Uterus (tissue), 4 donors: ENCODE results near the gene SMR3B. TPM values are rescaled to one million over a fixed set of nuclear protein-coding genes. Genes with fewer than 3 reads are reported as not detected.

ENCODE experiments used
- DNase-seq, 2 donors: peaks; one replicate each; pipeline ENCODE4 v3.0.0-alpha.2; 2019 to 2020
- H3K27ac ChIP-seq, 2 donors: fragments of 200-600 bp; sonication (generic); 1 replicate in 1 of 2; 2 replicates in 1 of 2; pipeline ENCODE4 v1.5.1; 2016 to 2018
- H3K27me3 ChIP-seq, 2 donors: fragments of 200-600 bp; sonication (generic); one replicate each; pipeline ENCODE4 v1.5.1; 2018 to 2019; ENCODE audit warnings: control low read depth in 1 of 2
- H3K36me3 ChIP-seq, 2 donors: fragments of 200-600 bp; sonication (generic); one replicate each; pipeline ENCODE4 v1.5.1; 2019; ENCODE audit warnings: control low read depth in 1 of 2
- H3K4me1 ChIP-seq, 2 donors: fragments of 200-600 bp; sonication (generic); one replicate each; pipeline ENCODE4 v1.5.1; 2018 to 2019; ENCODE audit warnings: control low read depth in 1 of 2
- H3K4me3 ChIP-seq, 2 donors: fragments of 200-600 bp; sonication (generic); 1 replicate in 1 of 2; 2 replicates in 1 of 2; pipeline ENCODE4 v1.5.1; 2018 to 2019; ENCODE audit warnings: mild to moderate bottlenecking in 1 of 2
- H3K9me3 ChIP-seq, 2 donors: fragments of 200-600 bp; sonication (generic); one replicate each; pipeline ENCODE4 v1.5.1; 2019; ENCODE audit warnings: control low read depth in 1 of 2
- CTCF ChIP-seq, 4 experiments: fragments of 200-600 bp in 2 of 4; fragments of 450-650 bp in 2 of 4; sonication (generic) in 2 of 4; IDR thresholded peaks; one replicate each; pipeline ENCODE4 v1.5.1; 2016 to 2019; ENCODE audit warnings: antibody characterized with exemption in 4 of 4, mild to moderate bottlenecking in 2 of 4, moderate library complexity in 1 of 4
- POLR2A ChIP-seq, 2 donors: fragments of 450-650 bp; IDR thresholded peaks; one replicate each; pipeline ENCODE4 v1.6.1; 2016; ENCODE audit warnings: antibody characterized with exemption in 2 of 2, mild to moderate bottlenecking in 1 of 2, moderate library complexity in 1 of 2
- intact Hi-C: fragments of 100-400 bp; cut with DNase I; formaldehyde crosslinking; loops from one replicate; pipeline ENCODE4 v1.15.1; 2023; ENCODE audit warnings: low total_unique reads
- total RNA-seq, 4 donors: library from RNA; depleted of rRNA in 3 of 4; stranded (reverse); fragments of >200 nt in 3 of 4; gene quantifications; one replicate each; pipeline versions ENCODE4 v1.1.0 to v1.2.4, GENCODE V29; 2014 to 2023
- donor health status: DM: yes; HTN: yes; CAD: no.

The SMR3B gene
- total RNA-seq, 4 donors from 2014 or later, result not detected

GRCh38 chr4:70359115-70359661 lies 23.7 kb upstream of the SMR3B start:
- no peak for DNase-seq
- no peaks in the 10 kb centered on the region for H3K27me3 ChIP-seq
- TF ChIP-seq CTCF (IDR thresholded peaks at IDR 0.05), result no peak
- no peak for TF ChIP-seq POLR2A (IDR thresholded peaks at IDR 0.05)

GRCh38 chr4:70360460-70360859 lies 22.5 kb upstream of the SMR3B start, which contains the start of gene SMR3A:
TSS of gene SMR3A (plus strand) at chr4:70360760. CDS start at chr4:70362116, 1,356 bp downstream.
- no peaks in the 10 kb centered on the region for H3K4me1 ChIP-seq
- TF ChIP-seq CTCF (IDR thresholded peaks at IDR 0.05), result no peak
- TF ChIP-seq POLR2A (IDR thresholded peaks at IDR 0.05), result no peak
- H3K27me3 ChIP-seq, result no peaks in the 10 kb centered on the region
- no peaks in the 10 kb centered on the region for H3K36me3 ChIP-seq
- H3K4me3 ChIP-seq, result no peak within 1 kb of the TSS
- intact Hi-C loops, result no loop called here
- H3K9me3 ChIP-seq, result no peaks in the 10 kb centered on the region
- H3K27ac ChIP-seq, result no peak within 1 kb of the TSS
- no peak for DNase-seq

More at GRCh38 chr4:70359115-70359661, 23.7 kb upstream of the SMR3B start:
- H3K9me3 ChIP-seq, result no peaks in the 10 kb centered on the region
- no peaks in the 10 kb centered on the region for H3K36me3 ChIP-seq
- H3K27ac ChIP-seq, result no peak overlapping the region
- intact Hi-C loops, result no loop called here
- no peaks in the 10 kb centered on the region for H3K4me1 ChIP-seq
- H3K4me3 ChIP-seq, result no peak overlapping the region

GRCh38 chr4:70364002-70364401 lies 18.9 kb upstream of the SMR3B start:
- Histone ChIP-seq H3K27ac (no peak overlapping the region), H3K4me1 (no peaks in the 10 kb centered on the region), H3K9me3 (no peaks in the 10 kb centered on the region), H3K4me3 (no peak overlapping the region), H3K27me3 (no peaks in the 10 kb centered on the region), H3K36me3 (no peaks in the 10 kb centered on the region)
- no peak for DNase-seq
- no peak for TF ChIP-seq POLR2A (IDR thresholded peaks at IDR 0.05)
- no peak for TF ChIP-seq CTCF (IDR thresholded peaks at IDR 0.05)
- intact Hi-C loops, result no loop called here

GRCh38 chr4:70365479-70365878 lies 17.5 kb upstream of the SMR3B start:
- intact Hi-C loops, result no loop called here

GRCh38 chr4:70367813-70368212 lies 15.1 kb upstream of the SMR3B start:
- H3K4me3 ChIP-seq, result no peak overlapping the region
- TF ChIP-seq POLR2A (IDR thresholded peaks at IDR 0.05) (no peak), CTCF (IDR thresholded peaks at IDR 0.05) (no peak)
- no peaks in the 10 kb centered on the region for H3K9me3 ChIP-seq
- intact Hi-C loops, result no loop called here
- H3K4me1 ChIP-seq, result no peaks in the 10 kb centered on the region
- no peaks in the 10 kb centered on the region for H3K36me3 ChIP-seq
- no peaks in the 10 kb centered on the region for H3K27me3 ChIP-seq
- no peak overlapping the region for H3K27ac ChIP-seq
- no peak for DNase-seq

More at GRCh38 chr4:70365479-70365878, 17.5 kb upstream of the SMR3B start:
- Histone ChIP-seq H3K36me3 (no peaks in the 10 kb centered on the region), H3K4me1 (no peaks in the 10 kb centered on the region), H3K4me3 (no peak overlapping the region), H3K27me3 (no peaks in the 10 kb centered on the region), H3K27ac (no peak overlapping the region), H3K9me3 (no peaks in the 10 kb centered on the region)
- no peak for TF ChIP-seq CTCF (IDR thresholded peaks at IDR 0.05)
- TF ChIP-seq POLR2A (IDR thresholded peaks at IDR 0.05), result no peak
- DNase-seq, result no peak
